K562 (cell line): Measurements from ENCODE around the gene AK4. TPM values are rescaled to one million over a fixed set of nuclear protein-coding genes. Genes with fewer than 3 reads are reported as not detected.

ENCODE experiments used
- BMI1 ChIP-seq: fragments of 150-350 bp; IDR thresholded peaks from 2 replicates; pipeline ENCODE4 v1.6.1; 2014; ENCODE audit warnings: low read length
- CSDE1 ChIP-seq, 2 experiments: fragments of 450-650 bp; IDR thresholded peaks; 2 replicates each; pipeline ENCODE4 v1.6.1; 2016; ENCODE audit warnings: mild to moderate bottlenecking in 1 of 2
- ELF2 ChIP-seq: fragments of 250-450 bp; sonication (Bioruptor Pico); IDR thresholded peaks from 2 replicates; pipeline ENCODE4 v1.5.0; 2021; ENCODE audit warnings: mild to moderate bottlenecking
- HSF4 ChIP-seq: fragments of 250-450 bp; sonication (Bioruptor Pico); IDR thresholded peaks from 2 replicates; pipeline ENCODE4 v2.1.2; 2022; ENCODE audit warnings: mild to moderate bottlenecking, moderate library complexity, borderline replicate concordance
- LCOR ChIP-seq: sonication (generic); formaldehyde crosslinking; IDR thresholded peaks from 2 replicates; pipeline ENCODE4 v1.8.0; 2022; ENCODE audit warnings: mild to moderate bottlenecking, missing genetic modification reagents
- NELFE ChIP-seq: IDR thresholded peaks from 2 replicates; pipeline ENCODE4 v1.6.1; 2011; ENCODE audit warnings: mild to moderate bottlenecking; ENCODE audit not compliant: insufficient read depth, insufficient read length
- NR4A1 ChIP-seq, 2 experiments: fragments of 250-450 bp in 1 of 2; fragments of 450-650 bp in 1 of 2; sonication (Bioruptor Pico) in 1 of 2; IDR thresholded peaks; 2 replicates each; pipeline versions ENCODE4 v1.4.0 to v1.6.1; 2016 to 2020; ENCODE audit warnings: mild to moderate bottlenecking in 2 of 2, missing compliant biosample characterization in 1 of 2, missing genetic modification characterization in 1 of 2, moderate library complexity in 1 of 2
- PML ChIP-seq: IDR thresholded peaks from 2 replicates; pipeline ENCODE4 v1.6.1; 2012; ENCODE audit warnings: low read length, inconsistent platforms
- POLR2H ChIP-seq: IDR thresholded peaks from 2 replicates; pipeline ENCODE4 v1.6.1; 2016; ENCODE audit warnings: missing genetic modification characterization, low read depth, mild to moderate bottlenecking, control low read depth, missing compliant biosample characterization, moderate library complexity
- PRPF4 ChIP-seq: fragments of 200-400 bp; formaldehyde crosslinking; IDR thresholded peaks from one replicate; pipeline ENCODE4 v1.6.1; 2017; ENCODE audit warnings: low read length, low read depth, mild to moderate bottlenecking; ENCODE audit not compliant: insufficient read depth, poor library complexity, severe bottlenecking
- RBBP5 ChIP-seq: fragments of 200-600 bp; sonication (generic); IDR thresholded peaks from 2 replicates; pipeline ENCODE4 v1.6.1; 2012; ENCODE audit warnings: borderline replicate concordance, mild to moderate bottlenecking, low read length, control low read depth, inconsistent platforms; ENCODE audit not compliant: insufficient read depth, poor library complexity, severe bottlenecking
- RFX5 ChIP-seq: IDR thresholded peaks from 2 replicates; pipeline ENCODE4 v1.6.1; 2011; ENCODE audit warnings: low read depth, mild to moderate bottlenecking, improper control_type of control experiment, low read length
- SIN3A ChIP-seq, 2 experiments: fragments of 150-350 bp in 1 of 2; IDR thresholded peaks; 2 replicates each; pipeline ENCODE4 v1.6.1; 2011 to 2016; ENCODE audit warnings: borderline replicate concordance in 2 of 2, low read depth in 2 of 2, low read length in 2 of 2, mild to moderate bottlenecking in 2 of 2, moderate library complexity in 2 of 2; ENCODE audit not compliant: control insufficient read depth in 1 of 2
- SMAD3 ChIP-seq: fragments of 450-650 bp; formaldehyde crosslinking; conservative IDR thresholded peaks from 2 replicates; pipeline ENCODE4 v1.4.0; 2020; ENCODE audit warnings: mild to moderate bottlenecking
- TAF1 ChIP-seq: IDR thresholded peaks from 2 replicates; pipeline ENCODE4 v1.6.1; 2011; ENCODE audit warnings: mild to moderate bottlenecking, low read length, moderate library complexity; ENCODE audit not compliant: insufficient read depth, control insufficient read depth, severe bottlenecking; ENCODE audit errors: extremely low read depth
- TAF7 ChIP-seq: fragments of 450-650 bp; IDR thresholded peaks from 2 replicates; pipeline ENCODE4 v1.6.1; 2016; ENCODE audit warnings: missing genetic modification characterization, missing compliant biosample characterization
- ZEB2 ChIP-seq: fragments of 450-650 bp; IDR thresholded peaks from 2 replicates; pipeline ENCODE4 v1.6.1; 2016
- ZNF121 ChIP-seq: sonication (generic); formaldehyde crosslinking; conservative IDR thresholded peaks from 2 replicates; pipeline ENCODE4 v1.8.0; 2022; ENCODE audit warnings: missing genetic modification reagents
- polyA plus RNA-seq, 8 experiments: library from polyadenylated mRNA; depleted of rRNA in 4 of 8; stranded (reverse) in 5 of 8; unstranded in 3 of 8; fragments of >200 nt; fragmentation: Nextera tagmentation in 2 of 8; fragmentation: Illumina TruSeq in 1 of 8; extraction: Ambion mirVana in 2 of 8; extraction: Trizol in 1 of 8; gene quantifications; 2 replicates each; pipeline versions ENCODE4 v1.2.1 to v1.2.3, GENCODE V29; 2011 to 2014; ENCODE audit warnings: inconsistent platforms in 1 of 8, missing spikeins in 1 of 8
- total RNA-seq, 7 experiments: library from RNA; depleted of rRNA in 6 of 7; stranded (reverse); fragments of >200 nt in 6 of 7; fragmentation: Illumina TruSeq in 2 of 7; extraction: Trizol in 2 of 7; gene quantifications; 2 replicates each; pipeline versions ENCODE4 v1.2.1 to v1.2.3, GENCODE V29; 2011 to 2021; ENCODE audit warnings: low replicate concordance in 1 of 7
- TF ChIP-seq, protein P1 (sequence below): fragments of 200-800 bp; sonication (Bioruptor generic); IDR thresholded peaks from 2 replicates; pipeline ENCODE4 v1.6.1; 2017; ENCODE audit warnings: missing genetic modification characterization, missing compliant biosample characterization
- TF ChIP-seq, protein P2 (sequence below), 3 experiments: fragments of 200-800 bp in 1 of 3; fragments of 250-450 bp in 1 of 3; fragments of 450-650 bp in 1 of 3; sonication (Bioruptor Pico) in 1 of 3; sonication (Bioruptor generic) in 1 of 3; formaldehyde crosslinking in 1 of 3; IDR thresholded peaks; 2 replicates each; pipeline versions ENCODE4 v1.6.1 to v1.8.0; 2016 to 2022; ENCODE audit warnings: mild to moderate bottlenecking in 2 of 3, missing genetic modification characterization in 2 of 3, missing compliant biosample characterization in 1 of 3, moderate library complexity in 1 of 3
- TF ChIP-seq, protein P3 (sequence below): sonication (generic); formaldehyde crosslinking; IDR thresholded peaks from 2 replicates; pipeline ENCODE4 v1.8.0; 2022; ENCODE audit warnings: missing genetic modification reagents, mild to moderate bottlenecking, borderline replicate concordance

AK4 gene
- total and polyA plus RNA-seq, 9 of the 15 experiments (the other 6 are each of a cell fraction or from before 2014, with no cell fraction given): 10.4 to 96.6 (median 21.5) TPM

DNA sequence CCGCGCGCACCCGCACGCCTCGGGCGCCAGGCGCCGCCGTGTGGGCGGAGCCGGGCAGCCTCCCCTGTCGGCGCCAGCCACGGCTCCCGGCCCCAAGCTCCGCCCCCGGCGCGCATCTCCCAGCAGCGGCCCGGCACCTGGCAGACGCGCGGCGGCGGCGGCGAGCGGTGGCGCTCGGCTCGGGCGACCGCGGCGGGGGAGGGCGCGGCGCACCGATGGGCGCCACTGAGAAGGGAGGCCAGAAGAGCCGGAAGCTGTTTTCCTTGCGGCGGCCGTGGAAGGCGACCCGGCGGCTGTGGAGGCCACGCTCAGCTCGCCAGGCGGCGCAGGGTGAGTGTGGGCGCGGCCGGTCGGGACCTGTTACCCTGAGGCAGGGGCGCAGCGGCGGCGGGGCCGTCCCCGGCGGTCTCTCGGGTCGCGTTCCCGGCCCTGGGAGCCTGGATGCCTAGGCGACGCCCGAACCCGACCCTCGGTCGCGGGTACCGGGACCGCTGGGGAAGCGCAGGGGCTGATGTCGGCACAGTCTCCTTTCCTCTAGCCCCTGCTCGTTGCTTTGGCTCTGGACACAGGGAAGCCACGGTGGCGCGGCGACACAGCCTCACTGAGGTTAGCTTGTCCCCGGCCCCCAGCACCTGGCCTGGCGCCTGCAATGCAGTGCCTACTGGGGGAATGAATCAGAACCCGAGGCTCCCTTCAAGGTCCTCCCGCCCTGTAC is 106.5 kb downstream of the AK4 start (continued):
- TF ChIP-seq NELFE (no peak), POLR2H (tag) (peak; percentile 83), HSF4 (CRISPR knock-in tag) (no peak), LCOR (CRISPR knock-in tag) (0 out of 2 replicates have a peak, but pooled peaks have one; percentile 34), ZEB2 (0 out of 2 replicates have a peak, but pooled peaks have one; percentile 27), RFX5 (no peak), SIN3A (IDR thresholded peaks at IDR 0.05; ENCODE audit: borderline replicate concordance in 2 of 2, control insufficient read depth in 1 of 2, low read depth in 2 of 2, low read length in 2 of 2) (peak; percentile 23 to 65; a peak in 1 of 4 replicates), RBBP5 (peak; percentile 95), ELF2 (no peak), TAF1 (peak; percentile 64), PML (0 out of 2 replicates have a peak, but pooled peaks have one; percentile 16), NR4A1 (CRISPR knock-in tag; IDR thresholded peaks at IDR 0.05) (0 out of 2 replicates have a peak, but pooled peaks have one; percentile 32), NR4A1 (tag; IDR thresholded peaks at IDR 0.05) (no peak), PRPF4 (no peak), TAF7 (tag) (no peak), ZNF121 (CRISPR knock-in tag) (no peak), CSDE1 (IDR thresholded peaks at IDR 0.05) (no peak), BMI1 (no peak), SMAD3 (0 out of 2 replicates have a peak, but pooled peaks have one; percentile 40)
- TF ChIP-seq, protein P1, sequence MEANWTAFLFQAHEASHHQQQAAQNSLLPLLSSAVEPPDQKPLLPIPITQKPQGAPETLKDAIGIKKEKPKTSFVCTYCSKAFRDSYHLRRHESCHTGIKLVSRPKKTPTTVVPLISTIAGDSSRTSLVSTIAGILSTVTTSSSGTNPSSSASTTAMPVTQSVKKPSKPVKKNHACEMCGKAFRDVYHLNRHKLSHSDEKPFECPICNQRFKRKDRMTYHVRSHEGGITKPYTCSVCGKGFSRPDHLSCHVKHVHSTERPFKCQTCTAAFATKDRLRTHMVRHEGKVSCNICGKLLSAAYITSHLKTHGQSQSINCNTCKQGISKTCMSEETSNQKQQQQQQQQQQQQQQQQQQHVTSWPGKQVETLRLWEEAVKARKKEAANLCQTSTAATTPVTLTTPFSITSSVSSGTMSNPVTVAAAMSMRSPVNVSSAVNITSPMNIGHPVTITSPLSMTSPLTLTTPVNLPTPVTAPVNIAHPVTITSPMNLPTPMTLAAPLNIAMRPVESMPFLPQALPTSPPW (CRISPR knock-in tag): peak; percentile 80
- TF ChIP-seq, protein P2, sequence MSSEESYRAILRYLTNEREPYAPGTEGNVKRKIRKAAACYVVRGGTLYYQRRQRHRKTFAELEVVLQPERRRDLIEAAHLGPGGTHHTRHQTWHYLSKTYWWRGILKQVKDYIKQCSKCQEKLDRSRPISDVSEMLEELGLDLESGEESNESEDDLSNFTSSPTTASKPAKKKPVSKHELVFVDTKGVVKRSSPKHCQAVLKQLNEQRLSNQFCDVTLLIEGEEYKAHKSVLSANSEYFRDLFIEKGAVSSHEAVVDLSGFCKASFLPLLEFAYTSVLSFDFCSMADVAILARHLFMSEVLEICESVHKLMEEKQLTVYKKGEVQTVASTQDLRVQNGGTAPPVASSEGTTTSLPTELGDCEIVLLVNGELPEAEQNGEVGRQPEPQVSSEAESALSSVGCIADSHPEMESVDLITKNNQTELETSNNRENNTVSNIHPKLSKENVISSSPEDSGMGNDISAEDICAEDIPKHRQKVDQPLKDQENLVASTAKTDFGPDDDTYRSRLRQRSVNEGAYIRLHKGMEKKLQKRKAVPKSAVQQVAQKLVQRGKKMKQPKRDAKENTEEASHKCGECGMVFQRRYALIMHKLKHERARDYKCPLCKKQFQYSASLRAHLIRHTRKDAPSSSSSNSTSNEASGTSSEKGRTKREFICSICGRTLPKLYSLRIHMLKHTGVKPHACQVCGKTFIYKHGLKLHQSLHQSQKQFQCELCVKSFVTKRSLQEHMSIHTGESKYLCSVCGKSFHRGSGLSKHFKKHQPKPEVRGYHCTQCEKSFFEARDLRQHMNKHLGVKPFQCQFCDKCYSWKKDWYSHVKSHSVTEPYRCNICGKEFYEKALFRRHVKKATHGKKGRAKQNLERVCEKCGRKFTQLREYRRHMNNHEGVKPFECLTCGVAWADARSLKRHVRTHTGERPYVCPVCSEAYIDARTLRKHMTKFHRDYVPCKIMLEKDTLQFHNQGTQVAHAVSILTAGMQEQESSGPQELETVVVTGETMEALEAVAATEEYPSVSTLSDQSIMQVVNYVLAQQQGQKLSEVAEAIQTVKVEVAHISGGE (CRISPR knock-in tag; IDR thresholded peaks at IDR 0.05): peak in 1 of 3 experiments; percentile 71; a peak in 2 of 6 replicates
- TF ChIP-seq, protein P3, sequence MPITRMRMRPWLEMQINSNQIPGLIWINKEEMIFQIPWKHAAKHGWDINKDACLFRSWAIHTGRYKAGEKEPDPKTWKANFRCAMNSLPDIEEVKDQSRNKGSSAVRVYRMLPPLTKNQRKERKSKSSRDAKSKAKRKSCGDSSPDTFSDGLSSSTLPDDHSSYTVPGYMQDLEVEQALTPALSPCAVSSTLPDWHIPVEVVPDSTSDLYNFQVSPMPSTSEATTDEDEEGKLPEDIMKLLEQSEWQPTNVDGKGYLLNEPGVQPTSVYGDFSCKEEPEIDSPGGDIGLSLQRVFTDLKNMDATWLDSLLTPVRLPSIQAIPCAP: no peak
